AG09319 (cell line): ENCODE results near the gene THOC5.

Source experiments
- DNase-seq: peaks from one replicate; pipeline ENCODE4 v3.0.0-alpha.2; 2010; ENCODE audit warnings: low read depth; ENCODE audit errors: extremely low read depth
- TF ChIP-seq, protein P1 (sequence below): IDR thresholded peaks from 2 replicates; pipeline ENCODE4 v1.5.1; 2011; ENCODE audit warnings: low read depth, mild to moderate bottlenecking, inconsistent platforms, low read length, moderate library complexity

The THOC5 gene

DNA sequence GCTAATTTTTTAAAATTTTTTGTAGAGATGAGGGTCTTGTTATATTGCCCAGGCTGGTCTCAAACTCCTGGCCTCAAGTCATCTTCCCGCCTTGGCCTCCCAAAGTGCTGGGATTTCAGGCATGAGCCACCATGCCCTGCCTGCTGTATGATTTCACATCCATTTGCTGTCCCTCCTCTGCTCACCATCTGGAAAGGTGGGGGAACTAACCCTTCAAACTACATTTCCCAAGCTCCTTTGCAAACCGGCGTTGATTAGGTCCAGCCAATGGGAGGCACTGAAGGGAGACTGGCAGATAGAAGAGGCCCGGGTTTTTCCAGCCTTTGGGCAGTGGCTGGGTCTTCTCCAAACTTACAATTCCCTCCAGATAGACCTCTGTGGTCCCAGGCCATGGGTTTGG, 95.8 kb downstream of the THOC5 start:
- TF ChIP-seq, protein P1, sequence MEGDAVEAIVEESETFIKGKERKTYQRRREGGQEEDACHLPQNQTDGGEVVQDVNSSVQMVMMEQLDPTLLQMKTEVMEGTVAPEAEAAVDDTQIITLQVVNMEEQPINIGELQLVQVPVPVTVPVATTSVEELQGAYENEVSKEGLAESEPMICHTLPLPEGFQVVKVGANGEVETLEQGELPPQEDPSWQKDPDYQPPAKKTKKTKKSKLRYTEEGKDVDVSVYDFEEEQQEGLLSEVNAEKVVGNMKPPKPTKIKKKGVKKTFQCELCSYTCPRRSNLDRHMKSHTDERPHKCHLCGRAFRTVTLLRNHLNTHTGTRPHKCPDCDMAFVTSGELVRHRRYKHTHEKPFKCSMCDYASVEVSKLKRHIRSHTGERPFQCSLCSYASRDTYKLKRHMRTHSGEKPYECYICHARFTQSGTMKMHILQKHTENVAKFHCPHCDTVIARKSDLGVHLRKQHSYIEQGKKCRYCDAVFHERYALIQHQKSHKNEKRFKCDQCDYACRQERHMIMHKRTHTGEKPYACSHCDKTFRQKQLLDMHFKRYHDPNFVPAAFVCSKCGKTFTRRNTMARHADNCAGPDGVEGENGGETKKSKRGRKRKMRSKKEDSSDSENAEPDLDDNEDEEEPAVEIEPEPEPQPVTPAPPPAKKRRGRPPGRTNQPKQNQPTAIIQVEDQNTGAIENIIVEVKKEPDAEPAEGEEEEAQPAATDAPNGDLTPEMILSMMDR, result no peak
- no peak for DNase-seq

DNA sequence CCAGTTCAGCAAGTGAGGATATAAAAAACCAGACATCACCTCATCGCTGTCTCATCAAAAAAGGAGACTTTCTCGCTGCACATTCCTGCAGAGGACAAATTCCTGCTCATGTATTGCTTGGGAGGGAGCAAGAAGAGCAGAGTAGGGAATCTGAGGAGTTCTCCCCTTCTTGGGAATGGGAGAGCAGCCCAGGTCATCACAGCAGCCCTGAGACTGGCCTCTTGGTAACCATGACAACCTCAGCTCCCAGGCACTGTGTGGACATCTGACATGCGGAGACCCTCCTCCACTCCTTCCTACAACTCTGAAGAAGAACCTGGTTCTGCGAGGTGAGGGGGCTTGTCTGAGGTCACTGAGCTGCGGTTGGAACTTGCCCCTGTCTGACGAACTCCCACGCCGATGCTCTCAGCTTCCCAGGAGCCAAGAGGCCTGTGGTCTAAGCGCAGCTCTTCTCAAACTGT, 97.3 kb downstream of the THOC5 start:
- TF ChIP-seq, protein P1, result no peak
- no peak for DNase-seq
